Trophoblast cell (in vitro differentiated cells and primary cell): ENCODE data around the gene NUP205.

ENCODE experiments used
- DNase-seq, 2 donors: peaks; one replicate each; pipeline ENCODE4 v3.0.0-alpha.2; 2016
- H2AFZ ChIP-seq: 2 replicates; pipeline ENCODE4 v1.6.1; 2013; ENCODE audit warnings: low read length, moderate library complexity, mild to moderate bottlenecking; ENCODE audit not compliant: insufficient read depth, poor library complexity
- H2AK5ac ChIP-seq: 2 replicates; pipeline ENCODE4 v1.6.1; 2013; ENCODE audit warnings: mild to moderate bottlenecking, low read length
- H2BK120ac ChIP-seq: 2 replicates; pipeline ENCODE4 v1.6.1; 2013; ENCODE audit warnings: low read length, mild to moderate bottlenecking, moderate library complexity; ENCODE audit not compliant: insufficient read depth, poor library complexity
- H2BK12ac ChIP-seq: 2 replicates; pipeline ENCODE4 v1.6.1; 2013; ENCODE audit warnings: mild to moderate bottlenecking, low read length, moderate library complexity
- H2BK5ac ChIP-seq: 2 replicates; pipeline ENCODE4 v1.6.1; 2013; ENCODE audit warnings: low read length, low read depth, moderate library complexity, mild to moderate bottlenecking; ENCODE audit not compliant: poor library complexity
- H3K14ac ChIP-seq: 2 replicates; pipeline ENCODE4 v1.6.1; 2013; ENCODE audit warnings: mild to moderate bottlenecking, low read length
- H3K18ac ChIP-seq: 2 replicates; pipeline ENCODE4 v1.6.1; 2013; ENCODE audit warnings: mild to moderate bottlenecking, low read length
- H3K23ac ChIP-seq: 2 replicates; pipeline ENCODE4 v1.6.1; 2013; ENCODE audit warnings: low read length
- H3K27ac ChIP-seq: 2 replicates; pipeline ENCODE4 v1.5.1; 2013; ENCODE audit warnings: low read depth, mild to moderate bottlenecking, inconsistent platforms, low read length, moderate library complexity
- H3K27me3 ChIP-seq: 2 replicates; pipeline ENCODE4 v1.6.1; 2013; ENCODE audit warnings: inconsistent platforms, mild to moderate bottlenecking, low read length, moderate library complexity; ENCODE audit not compliant: insufficient read depth
- H3K36me3 ChIP-seq, 2 experiments: 1 replicate in 1 of 2; 2 replicates in 1 of 2; pipeline ENCODE4 v1.6.1; 2013; ENCODE audit warnings: low read length in 2 of 2, mild to moderate bottlenecking in 2 of 2, moderate library complexity in 1 of 2; ENCODE audit not compliant: insufficient read depth in 2 of 2, control insufficient read depth in 1 of 2
- H3K4ac ChIP-seq: 2 replicates; pipeline ENCODE4 v1.6.1; 2013; ENCODE audit warnings: low read depth, mild to moderate bottlenecking, low read length, moderate library complexity
- H3K4me1 ChIP-seq, 2 experiments: 1 replicate in 1 of 2; 2 replicates in 1 of 2; pipeline ENCODE4 v1.6.1; 2013; ENCODE audit warnings: low read length in 2 of 2, mild to moderate bottlenecking in 2 of 2, moderate library complexity in 1 of 2; ENCODE audit not compliant: insufficient read depth in 2 of 2, control insufficient read depth in 1 of 2
- H3K4me2 ChIP-seq: 2 replicates; pipeline ENCODE4 v1.6.1; 2013; ENCODE audit warnings: inconsistent platforms, mild to moderate bottlenecking, low read length, moderate library complexity
- H3K4me3 ChIP-seq: 2 replicates; pipeline ENCODE4 v1.5.1; 2013; ENCODE audit warnings: mild to moderate bottlenecking, low read depth, low read length, inconsistent platforms
- H3K79me1 ChIP-seq: one replicate; pipeline ENCODE4 v1.6.1; 2013; ENCODE audit warnings: low read length
- H3K79me2 ChIP-seq: 2 replicates; pipeline ENCODE4 v1.6.1; 2013; ENCODE audit warnings: low read length, mild to moderate bottlenecking; ENCODE audit not compliant: control insufficient read depth, insufficient read depth, poor library complexity
- H3K9ac ChIP-seq: 2 replicates; pipeline ENCODE4 v1.6.1; 2013; ENCODE audit warnings: mild to moderate bottlenecking, low read length
- H3K9me3 ChIP-seq: 2 replicates; pipeline ENCODE4 v1.6.1; 2013; ENCODE audit warnings: low read depth, mild to moderate bottlenecking, control low read depth, inconsistent platforms, low read length; ENCODE audit not compliant: insufficient read depth
- H4K12ac ChIP-seq: 2 replicates; pipeline ENCODE4 v1.6.1; 2013; ENCODE audit warnings: low read depth, mild to moderate bottlenecking, low read length, moderate library complexity
- H4K8ac ChIP-seq: 2 replicates; pipeline ENCODE4 v1.6.1; 2013; ENCODE audit warnings: low read depth, mild to moderate bottlenecking, low read length, moderate library complexity
- H4K91ac ChIP-seq: one replicate; pipeline ENCODE4 v1.6.1; 2013; ENCODE audit warnings: low read depth, mild to moderate bottlenecking, low read length, moderate library complexity
- WGBS: extraction: QIAGEN DNeasy Blood & Tissue Kit; methylation state at CpG from one replicate; pipeline ENCODE4 v1.1.7; 2013; ENCODE audit warnings: missing lambda C conversion rate; ENCODE audit not compliant: insufficient read length, insufficient coverage; ENCODE audit errors: extremely low coverage; 5-methylcytosine and 5-hydroxymethylcytosine counted together

The NUP205 gene

DNA sequence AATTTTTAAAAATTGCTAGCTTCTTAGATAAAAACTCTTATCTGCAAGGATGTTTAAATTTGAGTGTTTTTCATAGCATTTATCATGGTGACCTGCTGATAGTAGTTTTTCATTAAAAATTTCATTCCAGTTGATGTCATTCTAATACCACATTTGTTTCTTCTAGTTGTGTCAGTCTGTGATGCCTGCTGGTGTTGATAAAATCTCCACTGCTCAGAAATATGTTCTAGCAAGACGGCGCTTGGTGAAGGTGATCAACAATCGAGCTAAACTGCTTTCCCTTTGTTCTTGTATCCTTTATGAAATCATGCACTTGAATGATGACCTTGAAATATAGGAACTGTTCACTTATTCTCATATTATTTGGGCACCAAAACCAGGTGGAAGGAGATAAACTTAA is 87.0 kb downstream of the NUP205 start:
- Histone ChIP-seq H3K27me3 (no peaks in the 10 kb centered on the region), H2AFZ (no peak overlapping the region), H4K8ac (no peak overlapping the region), H3K27ac (no peak overlapping the region), H3K18ac (no peak overlapping the region), H2AK5ac (no peak overlapping the region), H4K12ac (no peak overlapping the region), H3K14ac (no peak overlapping the region), H3K9me3 (no peaks in the 10 kb centered on the region), H3K9ac (no peak overlapping the region), H3K36me3 (peaks cover 18 to 33% of the 10 kb centered on the region in 2 experiments), H3K4me3 (no peak overlapping the region), H3K4me1 (no peaks in the 10 kb centered on the region), H2BK5ac (no peak overlapping the region), H4K91ac (no peak overlapping the region), H3K79me1 (no peaks in the 10 kb centered on the region), H3K4me2 (no peak overlapping the region), H3K4ac (no peak overlapping the region), H2BK120ac (no peak overlapping the region), H2BK12ac (no peak overlapping the region), H3K79me2 (no peaks in the 10 kb centered on the region), H3K23ac (no peak overlapping the region)
- WGBS: no CpG with 5 or more reads among the region's 3 CpGs
- peak in 1 of 2 donors; percentile 21 for DNase-seq

- Histone ChIP-seq H3K36me3 (peaks cover 18 to 31% of the 10 kb centered on the region in 2 experiments), H4K8ac (no peak overlapping the region), H3K4me2 (no peak overlapping the region), H3K18ac (no peak overlapping the region), H3K14ac (no peak overlapping the region), H2BK120ac (no peak overlapping the region), H2AK5ac (no peak overlapping the region), H3K23ac (no peak overlapping the region), H3K27me3 (no peaks in the 10 kb centered on the region), H2BK5ac (no peak overlapping the region), H3K27ac (no peak overlapping the region), H3K4me3 (no peak overlapping the region), H3K9ac (no peak overlapping the region), H3K9me3 (no peaks in the 10 kb centered on the region), H3K79me1 (no peaks in the 10 kb centered on the region), H2BK12ac (no peak overlapping the region), H4K91ac (no peak overlapping the region), H2AFZ (no peak overlapping the region), H4K12ac (no peak overlapping the region), H3K4ac (no peak overlapping the region), H3K4me1 (peaks cover 0 to 3% of the 10 kb centered on the region in 2 experiments), H3K79me2 (no peaks in the 10 kb centered on the region)
- no CpG with 5 or more reads among the region's 6 CpGs for WGBS
- DNase-seq: peak; percentile 9 to 77
These were observed 87.7 kb downstream of the NUP205 start for GRCh38 chr7:135645296-135645904.

GRCh38 chr7:135647755-135648154 is 90.0 kb downstream of the NUP205 start:
- Histone ChIP-seq H3K9me3 (no peaks in the 10 kb centered on the region), H3K4me2 (no peak overlapping the region), H2BK120ac (no peak overlapping the region), H3K79me2 (no peaks in the 10 kb centered on the region), H3K23ac (no peak overlapping the region), H4K12ac (no peak overlapping the region), H4K91ac (no peak overlapping the region), H3K27me3 (no peaks in the 10 kb centered on the region), H2BK12ac (no peak overlapping the region), H3K79me1 (no peaks in the 10 kb centered on the region), H3K27ac (no peak overlapping the region), H3K4me1 (peaks cover 3 to 7% of the 10 kb centered on the region in 2 experiments), H3K4me3 (no peak overlapping the region), H3K4ac (no peak overlapping the region), H3K36me3 (peaks cover 8 to 22% of the 10 kb centered on the region in 2 experiments), H2AFZ (no peak overlapping the region), H2BK5ac (no peak overlapping the region), H4K8ac (no peak overlapping the region), H2AK5ac (no peak overlapping the region), H3K18ac (no peak overlapping the region), H3K9ac (no peak overlapping the region), H3K14ac (no peak overlapping the region)
- no peak for DNase-seq
- no CpG with 5 or more reads among the region's 1 CpG for WGBS

GRCh38 chr7:135648235-135648634 is 90.5 kb downstream of the NUP205 start:
- Histone ChIP-seq H3K18ac (no peak overlapping the region), H3K9ac (no peak overlapping the region), H3K14ac (no peak overlapping the region), H3K23ac (no peak overlapping the region), H4K12ac (no peak overlapping the region), H3K9me3 (no peaks in the 10 kb centered on the region), H3K27ac (no peak overlapping the region), H2AK5ac (no peak overlapping the region), H3K79me2 (no peaks in the 10 kb centered on the region), H3K36me3 (peaks cover 8 to 19% of the 10 kb centered on the region in 2 experiments), H4K8ac (no peak overlapping the region), H2BK120ac (no peak overlapping the region), H2BK12ac (no peak overlapping the region), H3K4ac (no peak overlapping the region), H3K27me3 (no peaks in the 10 kb centered on the region), H4K91ac (no peak overlapping the region), H2AFZ (no peak overlapping the region), H3K4me3 (no peak overlapping the region), H3K4me1 (peaks cover 3 to 7% of the 10 kb centered on the region in 2 experiments), H3K79me1 (no peaks in the 10 kb centered on the region), H2BK5ac (no peak overlapping the region), H3K4me2 (no peak overlapping the region)
- no CpG with 5 or more reads among the region's 7 CpGs for WGBS
- no peak for DNase-seq
